HG02885 (cell line): Measurements from ENCODE around the gene UVRAG.
"Not testable (repeated sequence)": the region's sequence is repeated elsewhere in the genome, so short reads cannot be mapped to it uniquely, and the experiment has no call there.

Experiments
- ATAC-seq: cut with Tn5 transposase; IDR thresholded peaks from one replicate; pipeline ENCODE4 v1.9.1; 2021; ENCODE audit warnings: mild to moderate bottlenecking; ENCODE audit not compliant: unreplicated experiment, poor library complexity

UVRAG gene

GRCh38 chr11:75907906-75908527, 93.0 kb downstream of the UVRAG start:
- no peak for ATAC-seq

GRCh38 chr11:75910426-75911145, 95.6 kb downstream of the UVRAG start:
- ATAC-seq, result no peak

- ATAC-seq, result no peak
Measured at GRCh38 chr11:75911459-75911858, 96.4 kb downstream of the UVRAG start.

DNA sequence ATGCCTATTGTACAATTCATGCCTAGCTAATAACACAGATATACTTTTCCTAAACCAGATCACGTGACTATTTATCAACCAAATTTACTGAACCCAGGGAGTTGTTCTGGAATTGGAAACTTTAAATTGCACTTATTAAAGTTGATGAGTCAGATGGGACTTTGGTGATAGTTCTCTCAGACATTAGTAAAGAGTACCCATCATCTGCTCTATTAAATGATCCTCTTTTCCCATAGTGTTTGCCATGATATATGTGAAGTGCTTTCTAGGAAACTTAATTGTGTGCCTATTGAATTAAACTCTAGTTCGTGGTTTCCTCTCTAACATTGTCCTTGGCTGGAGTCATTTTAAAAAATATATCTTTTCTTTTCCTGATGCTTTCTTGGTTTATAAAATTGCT, 99.0 kb downstream of the UVRAG start:
- ATAC-seq, result no peak

DNA sequence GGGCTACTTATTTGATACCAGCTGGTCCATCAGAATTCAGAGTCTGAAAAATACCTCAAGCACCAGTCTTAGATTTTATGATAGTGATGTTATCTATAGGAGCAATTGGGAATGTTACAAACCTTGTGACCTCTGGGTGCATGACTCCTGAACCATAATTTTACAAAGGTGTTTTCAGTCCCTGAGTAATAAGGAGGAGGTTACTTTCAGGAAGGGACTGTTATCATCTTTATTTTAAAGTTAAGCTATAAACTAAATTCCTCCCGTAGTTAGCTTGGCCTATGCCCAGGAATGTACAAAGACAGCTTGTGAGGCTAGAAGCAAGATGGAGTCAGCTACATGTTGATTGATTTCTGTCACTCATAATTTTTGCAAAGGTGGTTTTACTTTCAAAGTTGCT, 101.9 kb downstream of the UVRAG start:
- no peak for ATAC-seq

DNA sequence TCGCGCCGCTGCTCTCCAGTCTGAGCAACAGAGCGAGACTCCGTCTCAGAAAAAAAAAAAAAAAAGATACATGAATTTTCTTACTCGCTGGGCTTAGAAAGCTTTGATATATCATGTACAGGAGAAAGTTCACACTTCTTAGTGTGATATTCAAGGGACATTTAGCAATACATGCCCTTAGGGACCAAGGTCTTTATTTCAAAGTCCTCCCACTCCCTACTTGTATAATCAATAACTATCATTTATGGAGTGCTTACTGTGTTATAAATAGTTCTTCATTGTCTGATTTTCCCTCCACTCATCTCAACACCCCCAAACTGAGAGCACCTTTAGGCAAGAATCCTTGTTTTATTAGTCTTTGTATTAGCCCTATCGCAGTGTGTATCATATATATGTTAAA, 103.3 kb downstream of the UVRAG start:
- no peak for ATAC-seq

DNA sequence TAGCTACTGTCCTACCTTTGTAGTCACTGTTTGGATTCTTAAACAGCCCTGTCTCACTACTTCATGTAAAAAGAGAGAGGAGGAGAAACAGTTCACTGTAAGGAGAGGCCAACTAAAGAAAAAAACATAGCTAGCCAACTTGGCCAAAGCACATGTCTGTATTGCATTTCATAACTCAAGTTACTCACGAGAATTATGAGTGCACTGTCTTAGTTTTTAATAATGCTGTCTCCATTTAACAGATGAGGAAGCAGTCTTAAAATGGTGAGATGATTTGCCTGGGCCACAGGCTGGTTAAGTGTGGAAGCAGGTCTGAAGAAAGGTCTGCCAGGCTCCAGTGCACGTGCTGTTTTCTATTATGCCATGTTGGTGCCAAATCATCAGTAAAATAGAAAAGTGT, 104.5 kb downstream of the UVRAG start:
- no peak for ATAC-seq

GRCh38 chr11:75920848-75921247, 105.8 kb downstream of the UVRAG start:
- ATAC-seq, result no peak

- ATAC-seq, result no peak
Measured at GRCh38 chr11:75921808-75922207, 106.8 kb downstream of the UVRAG start.

GRCh38 chr11:75924966-75925784, 110.2 kb downstream of the UVRAG start:
- ATAC-seq, result no peak

- no peak for ATAC-seq
Measured at GRCh38 chr11:75925785-75926164, 110.8 kb downstream of the UVRAG start.

DNA sequence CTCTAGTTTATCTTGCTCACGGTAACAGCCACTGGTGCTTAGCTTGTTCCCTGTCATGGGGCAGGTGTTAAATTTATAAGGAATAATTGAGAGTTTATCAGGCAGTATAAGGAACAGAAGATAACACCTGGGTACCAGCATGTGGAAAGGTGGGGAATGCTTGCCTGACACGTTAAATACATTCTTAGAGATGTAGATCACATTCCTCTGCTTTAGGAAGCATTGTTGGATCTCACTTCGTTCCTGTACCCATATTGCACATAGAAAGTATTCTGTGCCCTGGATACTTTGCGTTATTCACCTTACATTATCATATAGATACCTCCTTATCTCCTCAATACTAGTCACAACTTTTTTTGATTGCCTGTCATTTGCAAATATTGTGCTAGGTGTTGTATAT, 114.7 kb downstream of the UVRAG start:
- ATAC-seq, result no peak

- ATAC-seq, result no peak
Measured at GRCh38 chr11:75930534-75930933, 115.5 kb downstream of the UVRAG start.

GRCh38 chr11:75931124-75931523, 116.1 kb downstream of the UVRAG start:
- no peak for ATAC-seq

GRCh38 chr11:75933736-75934135, 118.7 kb downstream of the UVRAG start:
- ATAC-seq, result not testable (repeated sequence)

- no peak for ATAC-seq
Measured at GRCh38 chr11:75934851-75935250, 119.8 kb downstream of the UVRAG start.

DNA sequence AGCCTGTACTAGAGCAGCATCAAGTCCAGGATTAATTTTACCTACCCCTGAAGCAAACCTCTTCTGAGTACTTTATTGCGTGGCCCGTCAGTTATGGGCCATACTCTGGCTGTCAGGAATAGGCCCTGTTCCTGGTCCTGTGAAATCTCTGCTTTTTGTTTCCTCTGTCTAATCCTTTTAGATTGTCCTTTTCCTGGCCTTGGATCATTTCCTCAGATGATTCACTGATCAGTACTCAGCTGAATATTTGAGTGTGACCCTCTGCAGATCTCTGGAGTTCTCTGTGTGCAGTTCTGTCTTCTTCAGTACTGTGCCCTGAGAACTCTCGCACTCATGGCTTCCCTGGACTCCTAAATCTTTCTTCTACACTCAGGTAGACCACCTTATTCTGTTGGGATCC, 123.5 kb downstream of the UVRAG start:
- no peak for ATAC-seq

GRCh38 chr11:75939516-75939915, 124.5 kb downstream of the UVRAG start:
- no peak for ATAC-seq

DNA sequence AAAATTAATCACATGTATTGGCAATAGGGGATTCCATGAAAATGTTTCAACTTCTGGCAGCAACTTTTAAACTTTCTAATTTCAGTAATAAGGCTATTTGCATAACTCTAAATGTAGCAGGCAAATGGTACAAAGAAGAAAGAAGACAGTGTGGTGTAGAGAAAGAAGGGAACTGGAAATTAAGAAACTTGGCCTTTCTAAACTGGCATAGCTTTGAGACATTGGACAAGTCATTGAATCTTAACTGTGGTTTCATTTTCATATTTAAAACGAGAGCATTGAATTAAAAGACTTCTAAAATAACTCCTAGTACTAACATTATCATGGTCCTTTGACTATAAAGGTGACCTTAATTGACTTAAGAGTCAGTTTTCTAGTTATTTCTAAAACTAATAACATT, 125.0 kb downstream of the UVRAG start:
- ATAC-seq, result peak; percentile 43

DNA sequence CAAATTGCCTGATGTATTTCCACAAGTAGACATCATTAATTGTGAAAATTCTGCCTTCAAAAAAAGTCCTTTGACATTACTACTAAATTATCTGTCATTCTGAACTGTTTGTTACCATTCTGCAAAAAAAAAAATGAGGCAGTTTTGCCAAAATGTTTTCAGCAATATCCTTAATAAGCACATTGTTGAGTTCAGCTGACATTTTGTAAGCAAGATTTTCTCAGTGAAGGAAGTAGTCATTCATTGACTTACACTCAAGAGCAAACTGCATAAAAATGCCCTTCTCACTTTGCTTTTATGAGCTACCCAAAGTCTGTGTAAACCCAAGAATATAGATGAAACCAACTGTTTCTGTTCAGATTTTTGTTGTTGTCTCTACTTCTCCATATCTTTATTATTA, 125.9 kb downstream of the UVRAG start:
- ATAC-seq, result no peak

DNA sequence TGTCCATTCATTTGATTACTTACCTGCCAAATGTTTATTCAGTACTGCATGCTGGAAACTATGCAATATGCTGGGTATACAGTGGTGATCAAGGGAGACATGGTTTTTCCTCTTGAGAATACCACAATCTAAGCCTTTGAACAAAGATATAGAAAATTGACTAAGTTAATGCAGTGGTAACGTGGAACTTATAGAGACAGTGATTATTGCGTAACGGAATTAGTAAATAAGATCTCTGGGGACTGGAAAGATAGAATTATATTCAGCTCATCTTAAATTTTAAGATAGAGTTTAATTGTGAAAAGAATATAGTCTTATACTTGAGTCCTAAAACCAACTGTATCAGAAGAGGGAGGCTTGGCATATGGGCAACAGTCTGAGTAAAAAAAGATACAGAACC, 129.5 kb downstream of the UVRAG start:
- ATAC-seq, result no peak
